Measurements from ENCODE around the gene CIAO2B.

The CIAO2B gene

GRCh38 chr16:66915041-66915440 is 19.2 kb downstream of the CIAO2B start:
- DNase-seq (ENCODE audit: extremely low spot score), result no peak
- ChIA-PET CTCF (interaction anchor here (1.0 kb wide), 1 partner anchor 255 kb away, joined by 3 read pairs; the partner anchor contains the start of gene NOL3), POLR2A (no interaction called here)
- TF ChIP-seq LEF1 (IDR thresholded peaks at IDR 0.05; ENCODE audit: borderline replicate concordance) (no peak), ELF4 (IDR thresholded peaks at IDR 0.05) (no peak), BHLHE40 (IDR thresholded peaks at IDR 0.05; ENCODE audit: borderline replicate concordance) (no peak)

GRCh38 chr16:66914541-66914940 is 19.7 kb downstream of the CIAO2B start:
- TF ChIP-seq ARNT (IDR thresholded peaks at IDR 0.05) (no peak), TARDBP (IDR thresholded peaks at IDR 0.05) (no peak), FOXM1 (IDR thresholded peaks at IDR 0.05; ENCODE audit: borderline replicate concordance) (no peak), ZNF384 (IDR thresholded peaks at IDR 0.05) (no peak), NFRKB (IDR thresholded peaks at IDR 0.05) (no peak), PKNOX1 (IDR thresholded peaks at IDR 0.05) (no peak), HDGF (IDR thresholded peaks at IDR 0.05; ENCODE audit: borderline replicate concordance) (no peak), LEF1 (IDR thresholded peaks at IDR 0.05; ENCODE audit: borderline replicate concordance) (no peak), ELF4 (IDR thresholded peaks at IDR 0.05) (no peak), BHLHE40 (IDR thresholded peaks at IDR 0.05; ENCODE audit: borderline replicate concordance) (no peak)
- CTCF ChIA-PET, result interaction anchor here (1.0 kb wide), 1 partner anchor 256 kb away, joined by 3 read pairs; the partner anchor contains the start of gene NOL3
- POLR2A ChIA-PET, result no interaction called here
- DNase-seq (ENCODE audit: extremely low spot score), result no peak

- ChIA-PET CTCF (no interaction called here), POLR2A (no interaction called here)
- DNase-seq (ENCODE audit: extremely low spot score), result no peak
- TF ChIP-seq NFRKB (IDR thresholded peaks at IDR 0.05) (no peak), FOXK2 (IDR thresholded peaks at IDR 0.05) (no peak), CTBP1 (IDR thresholded peaks at IDR 0.05; ENCODE audit: borderline replicate concordance) (no peak), BHLHE40 (IDR thresholded peaks at IDR 0.05; ENCODE audit: borderline replicate concordance) (no peak), HDGF (IDR thresholded peaks at IDR 0.05; ENCODE audit: borderline replicate concordance) (no peak), ELF4 (IDR thresholded peaks at IDR 0.05) (no peak)
These were observed 20.5 kb downstream of the CIAO2B start for GRCh38 chr16:66913711-66914110.

DNA sequence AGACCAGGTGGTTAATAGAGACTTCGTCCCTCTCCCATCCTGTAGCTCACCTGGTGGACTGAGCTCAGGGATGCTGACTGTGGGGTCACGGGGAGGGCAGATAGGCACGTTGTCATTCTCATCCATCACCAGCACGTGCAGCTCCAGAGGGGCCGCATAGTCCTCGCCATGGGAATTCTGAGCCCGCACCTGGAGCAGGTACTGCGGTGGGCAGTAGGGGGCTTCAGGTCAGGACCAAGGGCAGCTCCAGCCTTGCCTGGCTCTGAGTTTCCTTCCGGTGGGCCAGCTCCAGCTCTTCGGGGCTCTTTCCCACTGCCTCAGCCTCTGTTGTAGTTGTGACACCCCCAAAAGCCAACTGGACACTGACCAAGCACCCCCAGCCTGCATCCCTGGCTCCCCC is 21.1 kb downstream of the CIAO2B start:
- CTCF ChIA-PET, result no interaction called here
- no peak for TF ChIP-seq NFRKB (IDR thresholded peaks at IDR 0.05)
- no peak for TF ChIP-seq BHLHE40 (IDR thresholded peaks at IDR 0.05; ENCODE audit: borderline replicate concordance)
- TF ChIP-seq LEF1 (IDR thresholded peaks at IDR 0.05; ENCODE audit: borderline replicate concordance), result no peak
- no peak for TF ChIP-seq TARDBP (IDR thresholded peaks at IDR 0.05)
- TF ChIP-seq ZNF384 (IDR thresholded peaks at IDR 0.05), result no peak
- no peak for TF ChIP-seq FOXA1 (IDR thresholded peaks at IDR 0.05)
- no peak for TF ChIP-seq CTBP1 (IDR thresholded peaks at IDR 0.05; ENCODE audit: borderline replicate concordance)
- no peak for TF ChIP-seq L3MBTL2 (conservative IDR thresholded peaks at IDR 0.05)
- no peak for TF ChIP-seq FOXK2 (IDR thresholded peaks at IDR 0.05)
- TF ChIP-seq SP1 (IDR thresholded peaks at IDR 0.05), result no peak
- TF ChIP-seq PKNOX1 (IDR thresholded peaks at IDR 0.05), result no peak
- TF ChIP-seq ARNT (IDR thresholded peaks at IDR 0.05), result no peak
- no peak for TF ChIP-seq SUZ12 (IDR thresholded peaks at IDR 0.05)
- TF ChIP-seq FOXM1 (IDR thresholded peaks at IDR 0.05; ENCODE audit: borderline replicate concordance), result no peak
- TF ChIP-seq HDGF (IDR thresholded peaks at IDR 0.05; ENCODE audit: borderline replicate concordance), result no peak
- TF ChIP-seq ELF4 (IDR thresholded peaks at IDR 0.05), result no peak
- no peak for DNase-seq (ENCODE audit: extremely low spot score)
- POLR2A ChIA-PET, result no interaction called here

DNA sequence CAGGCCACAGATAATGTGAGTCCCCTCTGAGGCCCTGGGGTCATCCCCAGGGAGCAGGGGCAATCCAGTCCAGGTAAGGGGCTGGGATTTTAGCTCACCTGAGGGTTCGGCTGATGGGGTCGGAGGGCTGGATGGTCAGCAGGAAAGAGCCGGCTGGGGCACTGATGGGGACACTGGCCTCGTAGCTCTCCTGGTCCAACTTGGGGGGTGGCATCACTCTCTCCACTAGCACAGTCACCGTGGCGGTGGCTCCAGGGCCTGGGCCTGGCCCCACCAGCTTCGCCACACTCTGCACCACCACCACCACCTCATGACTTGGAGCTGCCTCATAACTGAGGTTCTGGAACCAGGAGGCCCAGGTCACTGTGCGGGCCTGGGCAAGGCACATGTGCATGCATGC is 22.4 kb downstream of the CIAO2B start:
- DNase-seq (ENCODE audit: extremely low spot score), result no peak
- TF ChIP-seq NFRKB (IDR thresholded peaks at IDR 0.05), result no peak
- TF ChIP-seq CTBP1 (IDR thresholded peaks at IDR 0.05; ENCODE audit: borderline replicate concordance), result no peak
- no peak for TF ChIP-seq ZNF384 (IDR thresholded peaks at IDR 0.05)
- no peak for TF ChIP-seq FOXM1 (IDR thresholded peaks at IDR 0.05; ENCODE audit: borderline replicate concordance)
- CTCF ChIA-PET, result no interaction called here
- POLR2A ChIA-PET, result no interaction called here

DNA sequence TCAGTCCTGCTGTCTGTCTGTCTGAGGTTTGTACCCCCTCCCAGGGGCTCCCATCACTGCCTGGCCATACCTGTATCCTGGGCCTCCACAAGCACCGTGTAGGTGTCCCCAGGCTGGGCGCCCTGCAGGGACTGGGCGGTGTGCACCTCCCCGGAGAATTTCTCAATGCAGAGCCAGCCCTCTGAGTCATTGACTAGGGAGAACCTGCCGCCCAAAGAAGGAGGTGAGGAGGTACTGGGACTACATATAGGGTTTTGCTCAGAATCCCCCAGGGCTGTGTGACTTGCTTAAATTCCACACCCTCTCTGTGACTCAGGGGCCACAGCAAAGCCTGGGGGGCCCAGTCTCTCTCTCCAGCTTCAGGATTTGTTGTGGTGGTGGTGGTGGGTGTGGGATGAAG is 23.1 kb downstream of the CIAO2B start:
- no peak for DNase-seq (ENCODE audit: extremely low spot score)
- TF ChIP-seq ELF4 (IDR thresholded peaks at IDR 0.05) (no peak), FOXM1 (IDR thresholded peaks at IDR 0.05; ENCODE audit: borderline replicate concordance) (no peak), FOXA1 (IDR thresholded peaks at IDR 0.05) (no peak), TARDBP (IDR thresholded peaks at IDR 0.05) (no peak), BHLHE40 (IDR thresholded peaks at IDR 0.05; ENCODE audit: borderline replicate concordance) (no peak), ZNF384 (IDR thresholded peaks at IDR 0.05) (no peak), SP1 (IDR thresholded peaks at IDR 0.05) (no peak), FOXK2 (IDR thresholded peaks at IDR 0.05) (no peak), CTBP1 (IDR thresholded peaks at IDR 0.05; ENCODE audit: borderline replicate concordance) (no peak), PKNOX1 (IDR thresholded peaks at IDR 0.05) (no peak), LEF1 (IDR thresholded peaks at IDR 0.05; ENCODE audit: borderline replicate concordance) (no peak), ARNT (IDR thresholded peaks at IDR 0.05) (no peak), NFRKB (IDR thresholded peaks at IDR 0.05) (no peak), SUZ12 (IDR thresholded peaks at IDR 0.05) (no peak), L3MBTL2 (conservative IDR thresholded peaks at IDR 0.05) (no peak)
- CTCF ChIA-PET, result interaction anchor here (1.1 to 2.1 kb wide), 4 partner anchors 11 to 17 kb away, joined by 3 to 12 read pairs (median 10); no protein-coding TSS in a partner anchor
- POLR2A ChIA-PET, result interaction anchor here (1.4 to 1.6 kb wide), 2 partner anchors 8 to 80 kb away, joined by 3 to 4 read pairs; partner anchors contain the start of gene NAE1
